Urothelium cell line (cell line): ENCODE data around the gene CDK2AP2.
A peak's percentile ranks its signal among the peaks of the same experiment; 100 is the strongest.
"Not testable (repeated sequence)": the region's sequence is repeated elsewhere in the genome, so short reads cannot be mapped to it uniquely, and the experiment has no call there.

Experiments
- DNase-seq: peaks from one replicate; pipeline ENCODE4 v3.0.0; 2011; ENCODE audit warnings: low spot score, mixed read lengths
- FAIRE-seq: peaks from 2 replicates; lab custom pipeline; 2011; peaks lifted over from hg19 to GRCh38; lab: Jason Lieb, UNC

Gene CDK2AP2, protein sequence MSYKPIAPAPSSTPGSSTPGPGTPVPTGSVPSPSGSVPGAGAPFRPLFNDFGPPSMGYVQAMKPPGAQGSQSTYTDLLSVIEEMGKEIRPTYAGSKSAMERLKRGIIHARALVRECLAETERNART

GRCh38 chr11:67507864-67508485 is at the start of gene CDK2AP2:
Gene CDK2AP2 (minus strand): TSS chr11:67508162. CDS start chr11:67508082, 80 bp downstream.
- DNase-seq, result peak; percentile 99
- FAIRE-seq, result peak; percentile 75

DNA sequence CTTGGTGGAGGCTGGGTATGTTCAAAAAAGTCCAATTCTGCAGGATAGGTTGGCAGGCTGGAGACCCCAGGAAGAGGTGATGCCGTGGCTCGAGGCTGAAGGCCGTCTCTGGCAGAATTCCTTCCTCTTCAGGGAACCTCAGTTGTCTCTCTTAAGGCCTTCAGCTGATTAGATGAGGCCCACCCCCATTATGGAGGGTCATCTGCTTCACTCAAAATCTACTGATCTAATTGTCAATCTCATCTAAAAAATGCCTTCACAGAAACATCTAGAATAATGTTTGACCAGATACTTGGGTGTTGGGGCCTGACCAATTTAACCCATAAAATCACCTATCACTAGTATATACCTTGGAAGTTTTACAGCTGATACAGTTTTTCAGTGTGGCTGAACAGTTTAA is 48.3 kb upstream of the CDK2AP2 start:
- DNase-seq (no peak), FAIRE-seq (no peak)

GRCh38 chr11:67551697-67552096 is 43.7 kb upstream of the CDK2AP2 start:
- FAIRE-seq, DNase-seq: not testable (repeated sequence)

DNA sequence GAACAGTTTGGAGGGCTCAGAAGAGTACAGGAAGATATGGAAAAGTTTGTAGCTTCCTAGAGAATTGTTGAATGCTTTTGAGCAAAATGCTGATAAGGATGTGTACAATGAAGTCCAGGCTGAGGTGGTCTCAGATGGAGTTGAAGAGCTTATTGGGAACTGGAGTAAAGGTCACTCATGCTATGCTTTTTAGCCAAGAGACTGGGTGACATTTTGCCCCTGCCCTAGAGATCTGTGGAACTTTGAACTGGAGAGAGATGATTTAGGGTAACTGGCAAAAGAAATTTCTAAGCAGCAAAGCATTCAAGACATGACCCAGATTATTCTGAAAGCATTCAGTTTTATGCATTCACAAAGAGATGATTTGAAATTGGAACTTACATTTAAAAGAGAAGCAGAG is 43.2 kb upstream of the CDK2AP2 start:
- DNase-seq, result no peak
- FAIRE-seq, result no peak

- no peak for FAIRE-seq
- DNase-seq, result no peak
Measured at GRCh38 chr11:67548555-67549110, 40.7 kb upstream of the CDK2AP2 start.

GRCh38 chr11:67548112-67548511 is 40.1 kb upstream of the CDK2AP2 start:
- DNase-seq, FAIRE-seq: not testable (repeated sequence)

DNA sequence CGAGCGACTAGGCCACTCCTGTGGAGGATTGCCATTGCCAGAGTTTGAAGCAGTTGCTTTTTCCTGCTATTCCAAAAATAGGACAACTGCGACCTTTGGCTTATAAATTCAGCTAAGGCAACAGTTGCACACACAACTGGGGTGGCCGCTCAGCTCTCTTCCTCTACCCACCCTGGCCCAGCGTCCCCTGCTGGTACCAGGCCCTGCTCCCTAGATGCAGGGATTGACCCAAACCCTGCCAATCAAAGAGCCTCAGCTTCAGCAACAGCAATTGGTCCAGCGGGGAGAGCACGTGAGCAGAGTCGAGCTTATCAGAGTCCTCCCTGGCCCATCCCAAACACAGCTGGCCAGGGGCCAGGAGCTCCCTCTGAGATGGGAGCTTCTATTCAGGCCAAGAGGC is 37.3 kb upstream of the CDK2AP2 start:
- no peak for DNase-seq
- FAIRE-seq, result no peak

GRCh38 chr11:67544616-67545242 is 36.8 kb upstream of the CDK2AP2 start:
- FAIRE-seq (no peak), DNase-seq (peak; percentile 53)

DNA sequence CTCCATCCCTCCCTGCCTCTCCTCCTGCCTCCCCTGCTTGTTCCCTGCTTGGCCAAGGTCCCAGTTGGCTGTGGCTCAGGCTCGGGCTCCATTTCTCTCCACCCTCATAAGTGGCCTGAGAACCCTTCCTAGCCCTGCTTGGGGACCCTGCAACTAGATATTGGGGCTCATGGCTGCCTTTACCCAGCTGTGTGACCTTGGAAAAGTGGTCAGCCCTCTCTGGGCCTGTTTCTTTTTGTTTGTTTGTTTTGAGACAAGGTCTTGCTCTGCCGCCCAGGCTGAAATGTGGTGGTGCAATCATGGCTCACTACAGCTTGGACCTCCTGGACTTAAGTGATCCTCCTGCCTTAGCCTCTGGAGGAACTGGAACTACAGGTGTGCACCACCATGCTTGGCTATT is 35.6 kb upstream of the CDK2AP2 start:
- no peak for FAIRE-seq
- no peak for DNase-seq

DNA sequence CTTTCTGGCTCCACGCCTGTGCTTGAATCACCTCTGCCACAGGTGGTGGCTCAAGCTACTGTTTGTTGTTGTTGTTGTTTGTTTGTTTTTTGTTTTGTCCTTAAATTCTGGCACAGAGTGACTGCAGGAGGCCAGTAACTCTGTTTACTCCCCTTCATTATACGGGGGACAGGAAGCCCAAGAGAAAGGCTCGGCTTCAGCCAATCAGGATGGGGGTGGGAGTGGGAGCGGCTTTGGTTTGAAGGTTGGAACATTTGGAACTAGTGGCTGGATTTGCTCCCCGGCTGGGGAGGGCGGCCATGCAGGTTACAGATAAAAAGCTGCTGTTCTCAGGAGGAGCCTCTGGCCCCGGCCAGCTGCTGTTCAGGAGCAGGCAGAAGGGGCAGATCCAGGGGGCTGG is 35.0 kb upstream of the CDK2AP2 start:
- DNase-seq (no peak), FAIRE-seq (no peak)

DNA sequence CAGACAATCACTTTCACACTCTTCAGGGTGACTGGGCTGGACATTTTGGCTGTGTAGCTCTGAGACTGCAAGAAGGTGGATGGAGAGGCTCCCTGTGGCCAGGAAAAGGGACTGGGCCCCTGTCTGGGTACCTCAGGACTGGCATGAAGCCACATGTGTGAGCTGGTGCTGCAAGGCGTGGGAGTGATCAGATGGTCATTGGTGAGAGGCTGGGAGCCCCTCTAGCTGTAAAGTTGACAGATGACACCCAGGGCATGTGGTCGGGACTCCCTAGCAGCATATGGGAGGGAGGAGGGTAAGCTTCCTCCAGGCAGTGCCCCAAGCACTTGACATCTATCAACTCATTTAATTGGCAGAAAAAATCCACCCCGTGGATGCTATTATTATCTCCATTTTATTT is 34.2 kb upstream of the CDK2AP2 start:
- FAIRE-seq, result no peak
- no peak for DNase-seq

DNA sequence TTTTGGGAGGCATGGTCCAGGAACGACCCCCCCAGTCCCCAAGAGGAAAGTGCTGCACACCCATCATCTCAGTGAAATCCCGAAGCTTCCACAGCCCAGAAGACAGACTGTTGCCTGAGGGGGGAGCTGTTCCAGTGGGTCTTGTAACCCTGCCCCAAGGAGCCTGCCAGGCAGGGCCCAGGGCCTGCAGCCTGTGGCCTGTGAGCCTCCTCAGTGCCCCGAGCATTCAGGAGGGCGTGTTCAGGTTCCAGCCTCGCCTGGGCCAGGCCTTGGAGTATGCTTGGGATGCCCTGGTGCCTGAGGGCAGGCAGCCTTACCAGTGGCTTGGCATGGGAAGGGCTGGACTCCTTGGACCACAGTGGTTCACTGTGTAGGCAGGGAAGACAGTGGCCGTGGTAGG is 33.2 kb upstream of the CDK2AP2 start:
- FAIRE-seq, result no peak
- no peak for DNase-seq

GRCh38 chr11:67539550-67539949 is 31.6 kb upstream of the CDK2AP2 start:
- FAIRE-seq, result no peak
- DNase-seq, result no peak

- DNase-seq (no peak), FAIRE-seq (no peak)
Measured at GRCh38 chr11:67538823-67539505, 31.0 kb upstream of the CDK2AP2 start.

DNA sequence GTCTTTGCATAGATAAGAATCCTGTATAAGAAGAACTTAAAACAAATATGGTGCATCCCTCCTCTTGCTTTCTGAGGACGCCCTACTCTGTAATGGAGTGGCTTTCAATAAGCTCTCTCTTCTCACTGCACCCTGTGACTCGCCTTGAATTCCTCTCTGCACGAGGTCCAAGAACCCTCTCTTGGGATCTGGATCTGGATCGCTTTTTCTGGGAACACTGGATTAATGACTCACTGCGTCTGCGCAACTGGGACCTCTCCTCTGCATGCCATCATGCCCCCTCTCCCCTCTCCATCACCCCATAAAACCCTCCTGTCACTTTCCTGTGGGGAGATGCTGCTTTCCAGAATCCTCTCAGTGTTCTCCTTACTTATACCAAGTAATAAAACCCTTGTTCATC is 30.3 kb upstream of the CDK2AP2 start:
- no peak for DNase-seq

GRCh38 chr11:67535561-67535960 is 27.6 kb upstream of the CDK2AP2 start:
- DNase-seq (no peak), FAIRE-seq (no peak)

More for the DNA sequence above, 30.3 kb upstream of the CDK2AP2 start:
- no peak for FAIRE-seq

- FAIRE-seq, result no peak
- DNase-seq, result no peak
Measured at GRCh38 chr11:67534070-67534679, 26.2 kb upstream of the CDK2AP2 start.

DNA sequence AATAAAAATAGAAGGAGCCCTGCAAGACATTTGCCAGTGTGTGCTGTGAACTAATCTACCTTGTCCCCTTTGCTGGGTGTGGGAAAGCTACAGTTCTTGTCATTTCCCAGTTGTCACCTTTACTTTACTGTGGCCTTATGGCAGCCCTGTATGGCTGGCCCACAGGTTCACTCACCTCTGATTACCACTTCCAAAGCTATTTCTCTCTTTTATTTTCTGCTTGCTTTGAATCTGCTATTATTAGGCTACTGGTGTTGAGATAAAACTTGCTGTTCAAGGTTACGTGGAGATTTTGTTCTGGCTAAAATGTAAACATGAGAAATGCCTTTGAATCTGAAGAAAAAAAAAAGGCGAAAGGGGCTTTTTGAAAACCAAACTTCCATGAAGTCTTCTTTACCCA is 24.9 kb upstream of the CDK2AP2 start:
- FAIRE-seq (no peak), DNase-seq (no peak)

- FAIRE-seq (no peak), DNase-seq (no peak)
Measured at GRCh38 chr11:67530282-67530592, 22.3 kb upstream of the CDK2AP2 start.

DNA sequence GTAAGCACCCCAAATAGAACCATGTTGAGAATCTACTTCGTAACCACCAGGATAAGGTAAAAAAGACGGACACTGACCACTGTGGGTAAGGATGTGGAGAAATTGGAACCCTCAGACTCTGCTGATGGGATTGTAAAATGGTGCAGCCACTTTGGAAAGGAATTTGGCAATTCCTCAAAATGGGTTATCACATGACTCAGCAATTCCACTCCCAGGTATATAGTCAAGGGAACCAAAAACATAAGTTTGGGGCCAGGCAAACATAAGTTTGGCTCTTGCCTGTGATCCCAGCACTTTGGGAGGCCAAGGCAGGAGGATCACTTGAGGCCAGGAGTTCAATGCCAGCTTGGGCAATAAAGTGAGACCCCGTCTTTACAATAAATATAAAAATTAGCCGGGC is 20.4 kb upstream of the CDK2AP2 start:
- no peak for FAIRE-seq

GRCh38 chr11:67525275-67525976 is 17.5 kb upstream of the CDK2AP2 start:
- no peak for FAIRE-seq
- no peak for DNase-seq

More for the DNA sequence above, 20.4 kb upstream of the CDK2AP2 start:
- DNase-seq, result no peak
